ENCODE results near the gene SH3PXD2B. TPM values are rescaled to one million over a fixed set of nuclear protein-coding genes. Genes with fewer than 3 reads are reported as not detected.
A peak's percentile ranks its signal among the peaks of the same experiment; 100 is the strongest.

Gene SH3PXD2B
- total and polyA plus RNA-seq, 2 of the 13 experiments (the other 11 are each of a cell fraction or from before 2014, with no cell fraction given), result 3.4 to 4.6 TPM

DNA sequence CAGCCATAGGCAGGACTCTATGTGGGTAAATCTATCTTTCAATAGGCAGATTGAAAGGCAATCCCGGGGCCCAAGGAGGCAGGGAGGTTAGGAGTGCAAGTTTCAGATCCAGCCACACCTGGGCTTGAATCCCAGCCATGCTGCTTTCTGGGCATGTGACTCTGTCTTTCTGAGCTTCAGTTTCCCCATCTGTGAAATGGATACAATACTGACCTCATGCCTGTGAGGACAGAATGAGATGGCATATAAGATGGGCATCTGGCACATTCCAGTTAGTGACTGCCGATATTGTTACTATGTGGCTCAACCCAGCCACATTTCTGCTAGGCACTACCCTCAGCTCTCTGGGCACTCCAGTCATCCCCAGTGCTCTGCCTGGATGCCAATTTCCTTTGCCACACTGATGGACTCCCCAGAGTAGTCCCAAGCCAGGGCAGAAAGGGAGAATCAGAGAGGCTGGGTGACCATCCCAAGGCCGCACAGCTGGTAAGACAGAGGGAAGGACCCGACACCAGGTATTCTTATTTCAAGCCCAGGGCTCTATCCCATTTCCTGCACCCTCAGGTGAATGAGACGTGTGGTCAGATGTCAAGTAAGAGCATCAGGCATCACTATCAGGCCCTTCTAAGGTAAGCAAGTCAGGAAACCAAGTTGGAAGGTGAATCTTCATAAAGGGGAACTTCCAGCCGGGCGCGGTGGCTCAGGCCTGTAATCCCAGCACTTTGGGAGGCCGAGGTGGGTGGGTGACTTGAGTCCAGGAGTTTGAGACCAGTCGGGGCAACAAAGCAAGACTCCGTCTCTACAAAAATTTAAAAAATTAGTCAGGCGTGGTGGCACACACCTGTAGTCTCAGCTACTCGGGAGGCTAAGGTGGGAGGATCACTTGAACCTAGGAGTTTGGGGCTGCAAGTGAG is 38.7 kb downstream of the SH3PXD2B start (continued):
- TF ChIP-seq ZBTB3 (CRISPR knock-in tag; IDR thresholded peaks at IDR 0.05; ENCODE audit: borderline replicate concordance, low read depth) (no peak), FOXK2 (IDR thresholded peaks at IDR 0.05) (no peak), SMARCE1 (IDR thresholded peaks at IDR 0.05; ENCODE audit: borderline replicate concordance) (no peak), ZNF660 (CRISPR knock-in tag; IDR thresholded peaks at IDR 0.05; ENCODE audit: borderline replicate concordance, low read depth) (no peak), TP53 (CRISPR knock-in tag; conservative IDR thresholded peaks at IDR 0.05) (no peak), ISL2 (CRISPR knock-in tag; IDR thresholded peaks at IDR 0.05) (no peak; the same call in 1 of the 2 replicates), HIVEP1 (CRISPR knock-in tag; IDR thresholded peaks at IDR 0.05) (peak; percentile 2; the same call in 1 of the 2 replicates), BHLHE40 (IDR thresholded peaks at IDR 0.05; ENCODE audit: low read length) (no peak), PTBP1 (IDR thresholded peaks at IDR 0.05; ENCODE audit: low read depth, low read length, poor library complexity, severe bottlenecking) (no peak), ZNF460 (CRISPR knock-in tag; IDR thresholded peaks at IDR 0.05; ENCODE audit: borderline replicate concordance) (no peak), CEBPG (CRISPR knock-in tag; IDR thresholded peaks at IDR 0.05) (no peak), ZNF446 (CRISPR knock-in tag; IDR thresholded peaks at IDR 0.05) (no peak), ERF (CRISPR knock-in tag; IDR thresholded peaks at IDR 0.05) (no peak; the same call in 1 of the 2 replicates), JARID2 (CRISPR knock-in tag; IDR thresholded peaks at IDR 0.05; ENCODE audit: insufficient replicate concordance) (no peak), POGK (CRISPR knock-in tag; conservative IDR thresholded peaks at IDR 0.05) (0 out of 2 replicates have a peak, but pooled peaks have one; percentile 6), ZMYM2 (CRISPR knock-in tag; IDR thresholded peaks at IDR 0.05) (0 out of 2 replicates have a peak, but pooled peaks have one; percentile 16)
- TF ChIP-seq, protein P1, sequence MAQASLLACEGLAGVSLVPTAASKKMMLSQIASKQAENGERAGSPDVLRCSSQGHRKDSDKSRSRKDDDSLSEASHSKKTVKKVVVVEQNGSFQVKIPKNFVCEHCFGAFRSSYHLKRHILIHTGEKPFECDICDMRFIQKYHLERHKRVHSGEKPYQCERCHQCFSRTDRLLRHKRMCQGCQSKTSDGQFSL (CRISPR knock-in tag; IDR thresholded peaks at IDR 0.05), result no peak
- TF ChIP-seq, protein P2, sequence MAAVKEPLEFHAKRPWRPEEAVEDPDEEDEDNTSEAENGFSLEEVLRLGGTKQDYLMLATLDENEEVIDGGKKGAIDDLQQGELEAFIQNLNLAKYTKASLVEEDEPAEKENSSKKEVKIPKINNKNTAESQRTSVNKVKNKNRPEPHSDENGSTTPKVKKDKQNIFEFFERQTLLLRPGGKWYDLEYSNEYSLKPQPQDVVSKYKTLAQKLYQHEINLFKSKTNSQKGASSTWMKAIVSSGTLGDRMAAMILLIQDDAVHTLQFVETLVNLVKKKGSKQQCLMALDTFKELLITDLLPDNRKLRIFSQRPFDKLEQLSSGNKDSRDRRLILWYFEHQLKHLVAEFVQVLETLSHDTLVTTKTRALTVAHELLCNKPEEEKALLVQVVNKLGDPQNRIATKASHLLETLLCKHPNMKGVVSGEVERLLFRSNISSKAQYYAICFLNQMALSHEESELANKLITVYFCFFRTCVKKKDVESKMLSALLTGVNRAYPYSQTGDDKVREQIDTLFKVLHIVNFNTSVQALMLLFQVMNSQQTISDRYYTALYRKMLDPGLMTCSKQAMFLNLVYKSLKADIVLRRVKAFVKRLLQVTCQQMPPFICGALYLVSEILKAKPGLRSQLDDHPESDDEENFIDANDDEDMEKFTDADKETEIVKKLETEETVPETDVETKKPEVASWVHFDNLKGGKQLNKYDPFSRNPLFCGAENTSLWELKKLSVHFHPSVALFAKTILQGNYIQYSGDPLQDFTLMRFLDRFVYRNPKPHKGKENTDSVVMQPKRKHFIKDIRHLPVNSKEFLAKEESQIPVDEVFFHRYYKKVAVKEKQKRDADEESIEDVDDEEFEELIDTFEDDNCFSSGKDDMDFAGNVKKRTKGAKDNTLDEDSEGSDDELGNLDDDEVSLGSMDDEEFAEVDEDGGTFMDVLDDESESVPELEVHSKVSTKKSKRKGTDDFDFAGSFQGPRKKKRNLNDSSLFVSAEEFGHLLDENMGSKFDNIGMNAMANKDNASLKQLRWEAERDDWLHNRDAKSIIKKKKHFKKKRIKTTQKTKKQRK (IDR thresholded peaks at IDR 0.05; ENCODE audit: low read length), result no peak
- TF ChIP-seq, protein P3, sequence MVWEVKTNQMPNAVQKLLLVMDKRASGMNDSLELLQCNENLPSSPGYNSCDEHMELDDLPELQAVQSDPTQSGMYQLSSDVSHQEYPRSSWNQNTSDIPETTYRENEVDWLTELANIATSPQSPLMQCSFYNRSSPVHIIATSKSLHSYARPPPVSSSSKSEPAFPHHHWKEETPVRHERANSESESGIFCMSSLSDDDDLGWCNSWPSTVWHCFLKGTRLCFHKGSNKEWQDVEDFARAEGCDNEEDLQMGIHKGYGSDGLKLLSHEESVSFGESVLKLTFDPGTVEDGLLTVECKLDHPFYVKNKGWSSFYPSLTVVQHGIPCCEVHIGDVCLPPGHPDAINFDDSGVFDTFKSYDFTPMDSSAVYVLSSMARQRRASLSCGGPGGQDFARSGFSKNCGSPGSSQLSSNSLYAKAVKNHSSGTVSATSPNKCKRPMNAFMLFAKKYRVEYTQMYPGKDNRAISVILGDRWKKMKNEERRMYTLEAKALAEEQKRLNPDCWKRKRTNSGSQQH (CRISPR knock-in tag; IDR thresholded peaks at IDR 0.05; ENCODE audit: low read depth), result no peak
- TF ChIP-seq, protein P4, sequence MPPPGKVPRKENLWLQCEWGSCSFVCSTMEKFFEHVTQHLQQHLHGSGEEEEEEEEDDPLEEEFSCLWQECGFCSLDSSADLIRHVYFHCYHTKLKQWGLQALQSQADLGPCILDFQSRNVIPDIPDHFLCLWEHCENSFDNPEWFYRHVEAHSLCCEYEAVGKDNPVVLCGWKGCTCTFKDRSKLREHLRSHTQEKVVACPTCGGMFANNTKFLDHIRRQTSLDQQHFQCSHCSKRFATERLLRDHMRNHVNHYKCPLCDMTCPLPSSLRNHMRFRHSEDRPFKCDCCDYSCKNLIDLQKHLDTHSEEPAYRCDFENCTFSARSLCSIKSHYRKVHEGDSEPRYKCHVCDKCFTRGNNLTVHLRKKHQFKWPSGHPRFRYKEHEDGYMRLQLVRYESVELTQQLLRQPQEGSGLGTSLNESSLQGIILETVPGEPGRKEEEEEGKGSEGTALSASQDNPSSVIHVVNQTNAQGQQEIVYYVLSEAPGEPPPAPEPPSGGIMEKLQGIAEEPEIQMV (CRISPR knock-in tag; IDR thresholded peaks at IDR 0.05; ENCODE audit: low read depth), result no peak
